Frontal cortex (tissue), 4 donors: ENCODE measurements around the gene DMP1. TPM values are rescaled to one million over a fixed set of nuclear protein-coding genes. Genes with fewer than 3 reads are reported as not detected.

Experiments
- DNase-seq, 2 donors: peaks; one replicate each; pipeline ENCODE4 v3.0.0; 2012; ENCODE audit warnings: low spot score in 2 of 2
- FAIRE-seq: peaks from 2 replicates; lab custom pipeline; 2012; peaks lifted over from hg19 to GRCh38; lab: Jason Lieb, UNC
- total RNA-seq: library from RNA; depleted of rRNA; stranded (reverse); fragments of >200 nt; gene quantifications from one replicate; pipeline ENCODE4 v1.2.3, GENCODE V29; 2014
- donor health status: control.
- donor health status: control.
- donor health status: control.

DMP1 gene, protein sequence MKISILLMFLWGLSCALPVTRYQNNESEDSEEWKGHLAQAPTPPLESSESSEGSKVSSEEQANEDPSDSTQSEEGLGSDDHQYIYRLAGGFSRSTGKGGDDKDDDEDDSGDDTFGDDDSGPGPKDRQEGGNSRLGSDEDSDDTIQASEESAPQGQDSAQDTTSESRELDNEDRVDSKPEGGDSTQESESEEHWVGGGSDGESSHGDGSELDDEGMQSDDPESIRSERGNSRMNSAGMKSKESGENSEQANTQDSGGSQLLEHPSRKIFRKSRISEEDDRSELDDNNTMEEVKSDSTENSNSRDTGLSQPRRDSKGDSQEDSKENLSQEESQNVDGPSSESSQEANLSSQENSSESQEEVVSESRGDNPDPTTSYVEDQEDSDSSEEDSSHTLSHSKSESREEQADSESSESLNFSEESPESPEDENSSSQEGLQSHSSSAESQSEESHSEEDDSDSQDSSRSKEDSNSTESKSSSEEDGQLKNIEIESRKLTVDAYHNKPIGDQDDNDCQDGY
- not detected for total RNA-seq

DNA sequence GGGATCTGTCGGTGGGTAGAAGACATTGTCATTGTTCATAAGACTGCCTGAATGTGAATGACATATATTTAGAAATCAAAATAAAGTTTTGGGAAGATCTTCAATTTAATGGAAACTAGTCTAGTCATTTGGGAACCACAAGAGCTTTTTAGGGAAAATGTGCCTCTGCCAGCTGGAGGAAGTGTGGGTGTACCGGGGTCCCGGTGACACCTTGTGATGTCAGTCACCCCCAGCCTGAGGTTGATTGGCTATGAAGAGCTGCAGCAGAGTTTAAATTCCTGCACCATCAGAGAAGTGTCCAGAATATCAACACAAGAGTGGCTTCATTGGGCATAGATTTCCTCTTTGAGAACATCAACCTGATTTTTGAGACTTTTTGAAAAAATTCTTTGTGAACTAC is at the start of gene DMP1:
Gene DMP1 (plus strand): TSS at position 301 of the 400 bp plus-strand sequence. CDS start 6,213 bp downstream, outside the sequence.
- FAIRE-seq, result no peak
- no peak for DNase-seq

DNA sequence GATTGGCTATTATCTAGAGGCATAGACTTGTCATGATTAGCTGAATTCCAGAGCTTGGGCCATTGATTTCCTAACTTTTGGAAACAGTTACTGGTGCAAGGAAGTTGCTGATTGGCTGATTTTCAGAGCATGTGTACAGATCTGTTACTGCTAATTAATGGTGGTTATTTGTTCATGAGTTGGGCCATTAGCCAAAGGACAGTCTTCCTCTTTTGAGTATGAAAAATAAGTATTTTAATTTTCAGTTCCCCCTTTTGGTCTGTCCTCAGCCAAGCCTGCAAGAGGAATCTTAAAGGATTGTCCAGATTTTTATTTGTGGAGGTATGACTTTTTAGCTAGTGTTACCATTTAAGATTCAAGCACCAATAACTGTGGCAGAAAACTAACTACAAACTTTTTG is 48.7 kb upstream of the DMP1 start:
- no peak for FAIRE-seq
- DNase-seq, result no peak

DNA sequence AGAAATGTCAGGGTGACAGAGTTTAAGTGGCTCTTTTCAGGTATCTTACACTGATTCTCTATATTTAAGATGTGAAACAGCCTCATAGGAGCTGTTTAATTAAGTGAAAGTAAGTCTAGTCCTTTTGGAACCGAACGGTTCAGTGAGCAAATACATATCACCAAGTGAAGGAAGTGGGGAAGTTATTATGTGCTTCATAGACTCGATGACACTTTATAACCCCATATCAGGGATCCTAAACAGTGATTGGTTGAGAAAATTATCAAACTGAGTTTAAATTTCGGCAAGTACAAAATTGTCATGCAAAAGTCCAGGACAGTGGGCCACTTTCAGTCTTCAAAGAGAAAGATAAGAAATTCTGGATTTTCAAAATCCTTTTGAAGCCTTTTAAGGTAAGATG is 41.9 kb upstream of the DMP1 start, which contains the start of gene DSPP:
Gene DSPP (plus strand): TSS at position 301 of the 400 bp plus-strand sequence. CDS start 2,380 bp downstream, outside the sequence.
- DNase-seq, result no peak
- FAIRE-seq, result no peak

DNA sequence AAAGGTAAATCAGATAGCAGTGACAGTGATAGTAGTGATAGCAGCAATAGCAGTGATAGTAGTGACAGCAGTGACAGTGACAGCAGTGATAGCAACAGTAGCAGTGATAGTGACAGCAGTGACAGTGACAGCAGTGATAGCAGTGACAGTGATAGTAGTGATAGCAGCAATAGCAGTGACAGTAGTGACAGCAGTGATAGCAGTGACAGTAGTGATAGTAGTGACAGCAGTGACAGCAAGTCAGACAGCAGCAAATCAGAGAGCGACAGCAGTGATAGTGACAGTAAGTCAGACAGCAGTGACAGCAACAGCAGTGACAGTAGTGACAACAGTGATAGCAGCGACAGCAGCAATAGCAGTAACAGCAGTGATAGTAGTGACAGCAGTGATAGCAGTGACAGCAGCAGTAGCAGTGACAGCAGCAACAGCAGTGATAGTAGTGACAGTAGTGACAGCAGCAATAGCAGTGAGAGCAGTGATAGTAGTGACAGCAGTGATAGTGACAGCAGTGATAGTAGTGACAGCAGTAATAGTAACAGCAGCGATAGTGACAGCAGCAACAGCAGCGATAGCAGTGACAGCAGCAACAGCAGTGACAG is 35.7 kb upstream of the DMP1 start:
- DNase-seq (no peak), FAIRE-seq (no peak)

DNA sequence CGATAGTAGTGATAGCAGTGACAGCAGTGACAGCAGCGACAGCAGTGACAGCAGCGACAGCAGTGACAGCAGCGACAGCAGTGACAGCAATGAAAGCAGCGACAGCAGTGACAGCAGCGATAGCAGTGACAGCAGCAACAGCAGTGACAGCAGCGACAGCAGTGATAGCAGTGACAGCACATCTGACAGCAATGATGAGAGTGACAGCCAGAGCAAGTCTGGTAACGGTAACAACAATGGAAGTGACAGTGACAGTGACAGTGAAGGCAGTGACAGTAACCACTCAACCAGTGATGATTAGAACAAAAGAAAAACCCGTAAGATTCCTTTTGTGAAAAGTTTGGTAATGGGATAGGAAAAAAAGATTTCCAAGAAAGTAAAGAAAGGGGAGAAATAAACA is 33.8 kb upstream of the DMP1 start:
- DNase-seq (no peak), FAIRE-seq (no peak)

DNA sequence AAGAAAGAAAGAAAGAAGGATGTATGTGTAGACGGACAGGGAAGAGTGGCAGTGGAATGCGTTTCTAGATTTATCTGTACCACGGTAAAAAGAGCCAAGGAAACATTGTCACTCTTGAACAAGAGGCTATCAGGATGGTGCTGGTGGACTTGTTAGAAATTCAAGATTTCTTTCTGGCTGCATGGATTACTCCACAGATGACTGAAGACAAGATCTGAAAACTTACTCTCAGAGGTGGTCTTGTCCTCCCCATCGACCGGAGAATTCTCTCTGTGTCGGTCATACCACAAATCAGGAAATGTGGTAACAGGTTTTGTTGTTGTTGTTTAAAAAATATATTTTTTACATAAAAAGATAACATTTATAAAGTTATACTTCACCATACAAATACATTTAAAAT is 30.0 kb upstream of the DMP1 start:
- DNase-seq (no peak), FAIRE-seq (no peak)

DNA sequence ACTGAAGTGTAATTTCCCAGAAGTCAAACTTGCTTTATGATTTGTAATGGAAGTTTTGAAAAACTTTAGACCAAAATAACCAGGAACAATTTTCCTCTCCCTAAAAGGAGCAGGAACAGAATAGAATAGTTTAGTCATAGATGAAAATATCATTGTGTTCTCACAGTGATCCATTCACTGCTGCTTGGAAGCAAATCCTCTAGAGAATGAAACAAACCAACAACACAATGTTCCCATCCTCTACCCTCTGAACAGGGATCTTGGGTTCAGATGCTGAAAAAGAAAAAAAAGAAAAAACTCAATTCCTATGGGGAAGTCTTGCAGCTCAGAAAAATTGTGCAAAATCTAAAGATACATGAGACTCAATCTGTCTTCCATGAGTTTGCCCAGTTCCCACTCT is 29.6 kb upstream of the DMP1 start:
- FAIRE-seq, result peak; percentile 90
- DNase-seq, result peak; percentile 15 to 27

DNA sequence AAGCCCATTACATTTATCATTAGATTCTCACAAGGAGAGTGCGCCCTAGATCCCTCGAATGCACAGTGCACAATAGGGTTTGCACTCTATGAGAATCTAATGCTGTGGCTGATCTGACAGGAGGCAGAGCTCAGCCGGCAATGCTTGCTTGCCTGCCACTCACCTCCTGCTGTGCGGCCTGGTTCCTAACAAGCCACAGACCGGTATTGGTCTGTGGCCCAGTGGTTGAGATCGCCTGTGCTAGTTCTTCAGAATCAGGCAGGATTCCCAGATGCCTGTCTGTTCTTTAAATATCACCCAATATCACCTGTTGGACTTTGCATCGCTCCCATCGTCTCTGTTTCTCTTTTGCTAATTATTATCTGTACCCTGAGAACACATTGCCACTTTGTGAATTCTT is 27.8 kb upstream of the DMP1 start:
- no peak for FAIRE-seq
- no peak for DNase-seq

DNA sequence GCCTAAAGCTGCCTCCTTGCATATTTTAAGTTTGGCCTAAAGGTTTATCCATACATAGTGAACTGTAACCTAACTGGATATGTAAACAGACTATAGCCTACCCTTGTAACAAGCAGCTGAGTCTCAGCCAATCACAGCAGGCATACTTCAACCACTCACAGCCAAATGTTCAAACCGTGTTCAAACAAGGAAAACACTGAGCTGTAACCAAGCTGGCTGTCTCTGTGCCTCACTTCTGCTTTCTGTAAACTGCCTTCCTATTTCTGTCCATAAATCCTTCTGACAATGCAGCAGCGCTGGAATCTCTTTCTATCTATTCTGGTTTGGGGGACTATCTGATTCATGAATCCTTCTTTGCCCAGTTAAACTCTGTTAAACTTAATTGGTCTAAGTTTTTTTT is 25.4 kb upstream of the DMP1 start:
- DNase-seq (no peak), FAIRE-seq (no peak)

DNA sequence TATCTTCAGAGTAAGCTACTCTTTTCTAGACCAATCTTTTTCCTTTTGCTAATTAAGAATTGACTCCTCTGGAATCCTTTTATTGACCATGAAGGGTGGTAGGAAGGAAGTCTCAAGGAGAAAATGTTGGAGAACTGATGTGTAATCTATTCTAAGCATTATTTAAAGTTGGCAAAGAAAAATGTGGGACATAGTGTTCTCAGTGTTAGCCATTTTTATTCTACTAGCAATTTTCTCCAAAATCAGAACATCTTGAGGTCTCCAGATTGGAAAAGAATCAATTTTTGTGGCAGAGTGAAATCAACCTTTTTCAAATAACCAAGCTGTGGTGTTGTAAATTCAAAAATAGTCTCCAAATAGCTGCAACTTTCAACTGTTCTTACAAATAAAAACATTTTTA is 18.4 kb upstream of the DMP1 start:
- FAIRE-seq, result no peak
- DNase-seq, result no peak

DNA sequence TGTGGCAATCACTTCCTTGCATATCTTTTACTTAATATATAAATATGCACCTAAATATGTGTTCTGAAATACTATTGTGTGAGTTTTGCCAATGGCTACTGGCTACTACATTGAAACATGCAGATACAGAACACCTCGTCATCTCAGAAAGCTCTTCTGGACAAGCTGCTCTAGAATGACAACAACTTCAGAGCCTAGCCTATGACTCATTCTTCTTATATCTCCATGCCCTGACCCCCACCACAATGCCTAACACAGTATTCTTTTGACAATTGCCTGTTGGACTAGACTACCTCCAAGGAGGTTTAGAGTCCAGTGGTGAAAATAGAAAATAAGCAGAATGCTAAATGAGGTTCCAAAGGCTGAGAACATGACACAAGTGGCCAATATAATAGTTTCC is 17.6 kb upstream of the DMP1 start:
- DNase-seq, result no peak
- FAIRE-seq, result no peak

DNA sequence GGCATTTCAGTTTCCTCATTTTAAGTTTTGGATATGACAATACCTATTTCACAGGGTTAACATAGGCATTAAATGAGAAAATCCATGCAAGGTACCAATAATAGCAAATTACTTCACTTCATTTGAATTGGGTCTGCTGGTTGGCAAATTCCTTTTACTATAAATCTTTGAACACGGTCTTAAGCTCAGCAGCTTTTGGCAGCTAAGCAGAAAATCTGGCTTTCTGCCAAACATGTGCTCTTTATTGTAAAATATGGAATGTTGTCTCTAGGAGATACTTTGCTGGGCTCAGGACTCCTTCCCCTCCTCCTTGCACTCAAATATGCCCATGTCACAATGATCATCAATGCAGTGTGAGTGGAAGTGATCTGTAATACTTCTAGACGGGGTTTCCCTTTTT is 16.8 kb upstream of the DMP1 start:
- no peak for DNase-seq

DNA sequence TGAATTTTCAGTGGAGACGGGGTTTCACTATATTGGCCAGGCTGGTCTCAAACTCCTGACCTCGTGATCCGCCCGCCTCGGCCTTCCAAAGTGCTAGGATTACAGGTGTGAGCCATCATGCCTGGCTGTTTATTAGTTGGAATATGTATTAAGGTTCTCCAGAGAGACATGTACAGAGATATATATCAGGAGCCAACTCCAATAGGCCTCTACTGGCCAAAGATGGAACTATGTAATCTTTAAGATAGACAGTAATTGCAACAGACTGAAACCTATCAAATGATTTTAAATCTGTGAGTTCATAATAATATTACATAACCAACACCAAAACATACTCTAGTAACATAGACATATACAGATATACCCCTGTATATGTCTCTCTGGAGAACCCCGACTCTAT is 5.8 kb upstream of the DMP1 start:
- FAIRE-seq (no peak), DNase-seq (no peak)

More for the DNA sequence above, 16.8 kb upstream of the DMP1 start:
- no peak for FAIRE-seq

DNA sequence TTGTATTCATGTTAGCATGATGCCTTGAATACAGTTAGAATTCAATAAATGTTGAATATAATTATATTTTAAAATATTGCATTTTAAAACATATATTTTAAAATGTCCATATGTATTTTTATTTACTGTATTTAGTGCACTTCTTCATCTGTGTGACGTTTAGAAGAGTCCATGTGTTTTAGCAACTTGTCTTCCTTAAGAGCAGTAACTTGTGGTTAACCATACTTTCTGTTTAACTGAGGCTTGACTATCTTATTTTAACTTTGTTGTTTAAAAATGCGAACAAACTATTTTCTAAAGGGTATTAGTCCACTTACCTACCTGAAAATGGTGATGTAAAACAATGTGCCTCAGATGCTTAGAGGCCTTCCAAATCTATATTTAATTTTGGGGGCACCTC is 858 bp downstream of the DMP1 start:
- DNase-seq (no peak), FAIRE-seq (no peak)

DNA sequence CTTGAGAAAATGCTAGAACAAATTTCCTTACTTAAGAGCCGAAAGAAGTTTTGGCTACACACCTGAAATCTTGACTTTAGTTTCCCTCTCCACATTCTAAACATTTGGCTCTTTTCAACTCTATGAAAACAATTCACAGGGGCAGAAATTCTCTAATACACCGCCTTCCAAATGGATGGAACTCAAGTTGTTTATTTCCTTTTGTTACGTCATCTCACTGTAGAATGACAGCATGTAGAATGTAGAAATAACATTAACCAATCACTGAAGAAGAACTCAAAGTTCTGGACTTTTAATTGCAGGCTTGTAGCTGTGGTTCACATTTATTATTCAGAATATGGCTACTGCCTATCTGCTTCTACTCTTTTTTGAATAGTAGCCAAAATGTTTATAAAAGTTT is 1.9 kb downstream of the DMP1 start:
- no peak for DNase-seq
- FAIRE-seq, result no peak

DNA sequence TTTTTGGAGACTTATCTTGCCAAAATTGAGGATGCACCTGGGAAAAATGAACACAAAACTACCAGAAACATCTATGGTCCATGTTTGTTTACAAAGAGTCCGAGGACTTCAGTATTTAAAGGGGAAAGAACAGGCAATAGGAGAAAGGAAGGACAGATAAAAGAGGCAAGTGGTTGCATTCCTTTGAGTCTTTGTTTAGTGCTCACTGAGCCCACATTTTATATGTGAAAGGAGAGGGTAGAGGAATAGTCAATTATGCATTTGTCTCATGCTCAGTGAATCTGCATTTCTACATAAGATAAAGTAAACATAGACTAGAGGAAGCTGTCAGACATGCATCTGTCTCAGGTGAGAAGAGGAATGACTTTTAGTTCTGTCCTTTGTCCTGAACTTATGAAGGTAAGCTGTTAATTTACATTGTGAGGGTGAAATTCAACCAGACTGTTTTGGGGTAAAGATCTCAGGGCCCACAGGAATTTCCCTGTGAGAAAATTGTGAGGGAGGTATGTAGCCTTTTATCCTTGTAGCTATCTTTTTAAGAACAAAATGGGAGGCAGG is 4.5 kb downstream of the DMP1 start:
- FAIRE-seq (no peak), DNase-seq (no peak)

DNA sequence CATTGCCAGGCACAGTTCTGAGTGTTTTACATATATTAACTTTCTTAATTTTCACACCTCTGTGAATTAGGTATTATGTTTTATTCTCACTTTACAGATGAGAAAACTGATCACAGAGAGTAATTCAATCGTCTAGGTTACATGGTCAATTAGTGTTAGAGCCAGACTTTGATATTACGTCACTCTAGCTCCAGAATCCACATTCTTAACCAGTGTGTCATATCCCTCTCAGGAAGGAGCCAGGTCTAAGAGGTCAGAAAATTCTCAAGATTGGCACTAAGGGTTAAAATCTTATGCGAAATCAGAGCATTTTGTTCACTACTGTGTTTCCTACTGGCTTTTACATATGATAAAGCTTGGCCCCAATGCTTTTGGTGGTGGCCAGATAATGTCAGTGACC is 7.4 kb downstream of the DMP1 start:
- no peak for DNase-seq
- FAIRE-seq, result no peak

DNA sequence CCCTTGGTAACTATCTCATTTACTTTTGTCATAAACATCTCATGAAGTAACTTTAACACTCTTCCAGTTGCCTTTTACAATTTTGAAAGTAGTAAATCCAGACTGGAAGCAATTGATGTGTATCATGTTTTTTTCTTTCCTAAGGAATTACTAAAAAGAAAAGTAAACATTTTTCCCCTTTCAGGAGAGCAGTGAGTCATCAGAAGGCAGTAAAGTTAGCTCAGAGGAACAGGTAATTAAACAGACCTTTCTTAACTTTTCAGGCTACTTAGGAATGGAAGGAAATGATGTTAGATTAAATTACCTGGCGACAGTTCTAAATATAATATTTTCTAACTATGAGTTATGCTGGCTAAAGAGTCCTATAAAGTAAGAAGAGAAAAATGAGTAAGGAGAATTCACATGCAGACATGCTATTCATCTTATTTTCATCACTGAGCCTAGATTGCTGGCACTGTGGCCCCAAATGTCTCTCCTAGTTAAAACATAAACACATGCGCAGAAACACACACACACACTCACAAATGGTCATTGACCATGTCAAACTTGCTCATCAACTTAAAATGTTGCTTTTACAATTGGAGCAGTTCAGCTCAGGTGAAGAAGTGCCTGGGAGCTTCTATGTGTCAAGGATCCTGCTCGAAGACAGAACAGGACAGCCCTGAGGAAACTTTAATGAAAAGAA is 9.3 kb downstream of the DMP1 start:
- no peak for FAIRE-seq
- no peak for DNase-seq

DNA sequence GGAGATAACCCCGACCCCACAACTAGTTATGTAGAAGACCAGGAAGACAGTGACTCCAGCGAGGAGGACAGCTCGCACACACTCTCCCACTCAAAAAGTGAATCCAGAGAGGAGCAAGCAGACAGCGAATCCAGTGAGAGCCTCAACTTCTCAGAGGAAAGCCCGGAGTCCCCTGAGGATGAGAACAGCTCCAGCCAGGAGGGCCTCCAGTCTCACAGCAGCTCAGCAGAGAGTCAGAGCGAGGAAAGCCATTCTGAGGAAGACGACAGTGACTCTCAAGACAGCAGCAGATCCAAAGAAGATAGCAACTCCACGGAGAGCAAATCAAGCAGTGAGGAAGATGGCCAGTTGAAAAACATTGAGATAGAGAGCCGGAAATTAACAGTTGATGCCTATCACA is 12.8 kb downstream of the DMP1 start:
- FAIRE-seq (no peak), DNase-seq (no peak)

DNA sequence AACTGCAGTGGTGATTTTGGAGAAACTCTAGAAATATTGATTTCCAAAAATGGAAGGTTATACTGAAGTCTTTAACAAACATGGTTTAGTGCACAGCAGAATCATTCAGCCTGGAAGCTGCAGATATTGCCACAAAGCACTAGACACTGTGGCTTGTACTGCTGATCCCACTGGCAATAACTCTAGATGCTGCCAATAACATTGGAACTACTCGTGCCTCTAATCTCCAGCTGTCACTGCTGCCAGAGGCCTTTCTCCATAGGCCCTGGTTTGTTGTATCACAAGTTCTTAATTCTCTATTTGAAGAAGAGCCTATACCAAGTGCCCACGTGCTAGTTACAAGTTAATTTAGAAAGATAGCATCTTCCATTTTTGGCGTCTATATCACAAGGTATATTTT is 19.3 kb downstream of the DMP1 start:
- no peak for DNase-seq
- no peak for FAIRE-seq

DNA sequence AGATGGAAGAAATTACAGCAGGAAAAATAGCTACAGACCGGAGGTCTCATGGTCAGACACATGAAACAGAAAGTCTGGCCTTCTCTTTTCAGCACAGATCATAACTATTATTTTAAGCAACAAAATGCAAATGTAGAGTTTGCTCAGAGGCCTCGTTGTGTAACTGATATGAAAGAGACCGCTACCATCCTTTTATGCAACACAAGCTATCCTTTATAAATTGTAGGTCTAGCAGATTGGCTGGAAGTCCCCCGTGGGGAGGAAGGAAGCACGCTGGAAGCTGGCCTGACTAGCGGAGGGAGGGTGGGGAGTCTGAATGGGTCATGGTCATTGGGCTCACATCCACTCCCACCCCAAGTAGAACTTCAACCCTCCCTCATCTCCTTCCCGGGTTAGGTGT is 27.7 kb downstream of the DMP1 start:
- DNase-seq (no peak), FAIRE-seq (no peak)
